K562 (cell line): Measurements from ENCODE around the gene WNK2. TPM values are rescaled to one million over a fixed set of nuclear protein-coding genes. Genes with fewer than 3 reads are reported as not detected.
"Not testable (repeated sequence)": the region's sequence is repeated elsewhere in the genome, so short reads cannot be mapped to it uniquely, and the experiment has no call there.

Experiments
- ATAC-seq: fragments of 200-7000 bp; cut with Tn5 transposase; 3 replicates; pipeline ENCODE4 v1.9.1; 2020; ENCODE audit warnings: moderate library complexity
- BruUV-seq: library from RNA; stranded (reverse); fragments of 400-500 nt; replicated peaks from 2 replicates; lab custom pipeline; 2021; lab: Mats Ljungman, UMichigan
- CTCF ChIA-PET: fragments of 300-600 bp; formaldehyde crosslinking; extraction: SDS; loops from one replicate; lab custom pipeline; 2021; ENCODE audit warnings: low intra/inter-chr PET ratio; lab: Yijun Ruan, JAX
- POLR2A ChIA-PET: fragments of 300-600, 350-650 bp; sonication (Branson Sonifier 250); formaldehyde crosslinking; extraction: SDS; loops from one replicate; lab custom pipeline; 2021; ENCODE audit warnings: antibody characterized with exemption, inconsistent platforms; lab: Yijun Ruan, JAX
- DNase-seq, 4 experiments: peaks; one replicate each; pipeline versions ENCODE4 v3.0.0 to v3.0.0-alpha.2; 2011 to 2018; ENCODE audit warnings: low spot score in 3 of 4, mixed read lengths in 3 of 4; ENCODE audit errors: extremely low read depth in 1 of 4
- FAIRE-seq: peaks from 2 replicates; lab custom pipeline; 2011; peaks lifted over from hg19 to GRCh38; lab: Jason Lieb, UNC
- H2AFZ ChIP-seq: 2 replicates; pipeline ENCODE4 v1.6.0; 2011; ENCODE audit warnings: low read depth, low read length, control low read depth, inconsistent platforms
- H3K27ac ChIP-seq: fragments of 200-600 bp; 3 replicates; pipeline ENCODE4 v1.8.0; 2011; ENCODE audit warnings: low read depth, mild to moderate bottlenecking, control low read depth, inconsistent platforms, low read length, moderate library complexity, mixed read lengths; ENCODE audit errors: extremely low read depth
- H3K27me3 ChIP-seq, 2 experiments: fragments of 300-600 bp in 1 of 2; 2 replicates in 1 of 2; 3 replicates in 1 of 2; pipeline versions ENCODE4 v1.6.0 to v1.8.0; 2011; ENCODE audit warnings: inconsistent platforms in 2 of 2, low read length in 2 of 2, mild to moderate bottlenecking in 1 of 2, mixed read lengths in 1 of 2, moderate library complexity in 1 of 2; ENCODE audit not compliant: control insufficient read depth in 2 of 2, insufficient read depth in 2 of 2
- H3K36me3 ChIP-seq: fragments of 300-600 bp; 3 replicates; pipeline ENCODE4 v1.8.0; 2011; ENCODE audit warnings: mild to moderate bottlenecking, low read length, inconsistent platforms; ENCODE audit not compliant: control insufficient read depth, insufficient read depth
- H3K4me1 ChIP-seq, 2 experiments: fragments of 200-600 bp in 1 of 2; replicated peaks in 1 of 2; 2 replicates in 1 of 2; 3 replicates in 1 of 2; pipeline versions ENCODE4 v1.5.1 to v1.8.0; 2011; ENCODE audit warnings: inconsistent platforms in 2 of 2, low read length in 2 of 2, mild to moderate bottlenecking in 1 of 2, mixed read lengths in 1 of 2, moderate library complexity in 1 of 2; ENCODE audit not compliant: control insufficient read depth in 2 of 2, insufficient read depth in 2 of 2
- H3K4me2 ChIP-seq: 2 replicates; pipeline ENCODE4 v1.6.1; 2011; ENCODE audit warnings: low read length, control low read depth, inconsistent platforms, mixed read lengths; ENCODE audit not compliant: insufficient read depth
- H3K4me3 ChIP-seq: fragments of 200-600 bp; sonication (generic), shearing (Covaris generic); 2 replicates; pipeline ENCODE4 v1.5.1; 2016; ENCODE audit warnings: control low read depth, inconsistent platforms
- H3K79me2 ChIP-seq: fragments of 200-600 bp; 3 replicates; pipeline ENCODE4 v1.8.0; 2011; ENCODE audit warnings: low read length, inconsistent platforms; ENCODE audit not compliant: control insufficient read depth, insufficient read depth
- H3K9ac ChIP-seq, 2 experiments: 2 replicates each; pipeline versions ENCODE4 v1.6.0 to v1.6.1; 2011; ENCODE audit warnings: low read depth in 2 of 2, low read length in 2 of 2, control low read depth in 1 of 2, inconsistent platforms in 1 of 2, mild to moderate bottlenecking in 1 of 2, mixed read lengths in 1 of 2; ENCODE audit not compliant: insufficient read depth in 1 of 2
- H3K9me1 ChIP-seq: one replicate; pipeline ENCODE4 v1.6.0; 2011; ENCODE audit warnings: inconsistent platforms, mild to moderate bottlenecking, low read length, moderate library complexity; ENCODE audit not compliant: control insufficient read depth, insufficient read depth
- H3K9me3 ChIP-seq: replicated peaks from 2 replicates; pipeline ENCODE4 v1.5.1; 2011; ENCODE audit warnings: low read depth, low read length, inconsistent platforms; ENCODE audit not compliant: control insufficient read depth, insufficient read depth
- H4K20me1 ChIP-seq: replicated peaks from 2 replicates; pipeline ENCODE4 v1.6.1; 2011; ENCODE audit warnings: low read length, inconsistent platforms, mixed read lengths; ENCODE audit not compliant: control insufficient read depth, insufficient read depth
- EHMT2 ChIP-seq: fragments of 450-650 bp; IDR thresholded peaks from 2 replicates; pipeline ENCODE4 v1.6.1; 2018; ENCODE audit warnings: antibody characterized with exemption
- ILF3 ChIP-seq: fragments of 450-650 bp; IDR thresholded peaks from 2 replicates; pipeline ENCODE4 v1.6.1; 2018; ENCODE audit warnings: antibody characterized with exemption, mild to moderate bottlenecking, moderate library complexity, borderline replicate concordance
- POLR2A ChIP-seq: fragments of 450-650 bp; conservative IDR thresholded peaks from 2 replicates; pipeline ENCODE4 v1.6.1; 2016
- RBM34 ChIP-seq: fragments of 200-400 bp; formaldehyde crosslinking; IDR thresholded peaks from 2 replicates; pipeline ENCODE4 v1.6.1; 2018; ENCODE audit warnings: low read length, borderline replicate concordance; ENCODE audit not compliant: insufficient read depth
- TBL1XR1 ChIP-seq, 2 experiments: IDR thresholded peaks; 2 replicates each; pipeline ENCODE4 v1.6.1; 2012; ENCODE audit warnings: improper control_type of control experiment in 2 of 2, low read length in 2 of 2, mild to moderate bottlenecking in 1 of 2
- ZNF324 ChIP-seq: fragments of 250-450 bp; sonication (Bioruptor Pico); IDR thresholded peaks from 2 replicates; pipeline ENCODE4 v1.4.0; 2020; ENCODE audit warnings: mild to moderate bottlenecking
- ZNF551 ChIP-seq: fragments of 250-450 bp; sonication (Bioruptor Pico); IDR thresholded peaks from 2 replicates; pipeline ENCODE4 v1.5.0; 2021; ENCODE audit warnings: mild to moderate bottlenecking, moderate library complexity
- ZNF695 ChIP-seq: fragments of 450-650 bp; formaldehyde crosslinking; IDR thresholded peaks from 2 replicates; pipeline ENCODE4 v1.4.0; 2020; ENCODE audit warnings: mild to moderate bottlenecking, moderate library complexity
- WGBS: fragments of 100-300 bp; shearing (Covaris generic); methylation state at CpG from one replicate; pipeline ENCODE4 v1.1.6; 2016; ENCODE audit warnings: low coverage, mixed read lengths; ENCODE audit not compliant: insufficient coverage; ENCODE audit errors: missing lambda C conversion rate; 5-methylcytosine and 5-hydroxymethylcytosine counted together
- in situ Hi-C: fragments of 300-500 bp; cut with MboI; formaldehyde crosslinking; loops from 4 replicates; pipeline ENCODE4 v1.15.0; 2018; ENCODE audit warnings: inconsistent platforms, mixed read lengths
- intact Hi-C: fragments of 100-400 bp; cut with micrococcal nuclease; formaldehyde crosslinking; loops from 2 replicates; pipeline ENCODE4 v1.14.2; 2022
- polyA plus RNA-seq, 8 experiments: library from polyadenylated mRNA; depleted of rRNA in 4 of 8; stranded (reverse) in 5 of 8; unstranded in 3 of 8; fragments of >200 nt; fragmentation: Nextera tagmentation in 2 of 8; fragmentation: Illumina TruSeq in 1 of 8; extraction: Ambion mirVana in 2 of 8; extraction: Trizol in 1 of 8; gene quantifications; 2 replicates each; pipeline versions ENCODE4 v1.2.1 to v1.2.3, GENCODE V29; 2011 to 2014; ENCODE audit warnings: inconsistent platforms in 1 of 8, missing spikeins in 1 of 8
- total RNA-seq, 7 experiments: library from RNA; depleted of rRNA in 6 of 7; stranded (reverse); fragments of >200 nt in 6 of 7; fragmentation: Illumina TruSeq in 2 of 7; extraction: Trizol in 2 of 7; gene quantifications; 2 replicates each; pipeline versions ENCODE4 v1.2.1 to v1.2.3, GENCODE V29; 2011 to 2021; ENCODE audit warnings: low replicate concordance in 1 of 7

The WNK2 gene
- total and polyA plus RNA-seq, 9 of the 15 experiments (the other 6 are each of a cell fraction or from before 2014, with no cell fraction given): 0.36 to 3.3 (median 0.64) TPM; not detected in 2

GRCh38 chr9:93366119-93366447 lies 182.1 kb downstream of the WNK2 start:
- no peaks in the 10 kb centered on the region for H3K9me3 ChIP-seq
- no peaks in the 10 kb centered on the region for H3K4me1 ChIP-seq
- in situ Hi-C loops: no loop called here
- ATAC-seq (no peak), FAIRE-seq (no peak), DNase-seq (no peak)
- TF ChIP-seq ZNF695 (CRISPR knock-in tag): no peak
- no peak for TF ChIP-seq POLR2A
- no peak for TF ChIP-seq TBL1XR1 (IDR thresholded peaks at IDR 0.05; ENCODE audit: low read length in 2 of 2)
- TF ChIP-seq RBM34: no peak
- no peak for TF ChIP-seq ZNF551 (CRISPR knock-in tag)
- no peak for TF ChIP-seq EHMT2
- no peak for TF ChIP-seq ILF3
- no peak for TF ChIP-seq ZNF324 (CRISPR knock-in tag)
- H3K9me1 ChIP-seq: no peaks in the 10 kb centered on the region
- H3K79me2 ChIP-seq: no peaks in the 10 kb centered on the region
- H4K20me1 ChIP-seq: no peaks in the 10 kb centered on the region
- ChIA-PET CTCF (no interaction called here), POLR2A (no interaction called here)
- H2AFZ ChIP-seq: no peak overlapping the region
- no peaks in the 10 kb centered on the region for H3K36me3 ChIP-seq
- no peak overlapping the region for H3K9ac ChIP-seq
- no peak overlapping the region for H3K4me2 ChIP-seq
- no peak overlapping the region for H3K4me3 ChIP-seq
- intact Hi-C loops: no loop called here
- no peak overlapping the region for H3K27ac ChIP-seq
- BruUV-seq: no TSS peak
- 0% methylated on average over 9 of the region's 12 CpGs for WGBS
- peaks cover 3 to 9% of the 10 kb centered on the region in 2 experiments; a peak in 3 of 5 replicates for H3K27me3 ChIP-seq

GRCh38 chr9:93366486-93366885 lies 182.5 kb downstream of the WNK2 start:
- H2AFZ ChIP-seq, H3K4me3 ChIP-seq, H3K9ac ChIP-seq, H3K9me1 ChIP-seq, intact Hi-C loops, POLR2A ChIA-PET, H3K4me2 ChIP-seq, in situ Hi-C loops, H3K79me2 ChIP-seq, H3K36me3 ChIP-seq, FAIRE-seq, CTCF ChIA-PET, H3K27ac ChIP-seq, H3K4me1 ChIP-seq, DNase-seq, H3K9me3 ChIP-seq, ATAC-seq, BruUV-seq, H4K20me1 ChIP-seq: not testable (repeated sequence)
- WGBS: 0% methylated on average over 4 of the region's 4 CpGs
- H3K27me3 ChIP-seq: peaks cover 3 to 13% of the 10 kb centered on the region in 2 experiments; a peak in 3 of 5 replicates
